Colonic mucosa (tissue), 4 donors: ENCODE results near the gene CFAP58. TPM values are rescaled to one million over a fixed set of nuclear protein-coding genes. Genes with fewer than 3 reads are reported as not detected.

Experiments
- DNase-seq: peaks from one replicate; pipeline ENCODE4 v3.0.0-alpha.2; 2020
- H3K27ac ChIP-seq: fragments of 200-600 bp; one replicate; pipeline ENCODE4 v1.8.0; 2021
- H3K27me3 ChIP-seq: fragments of 200-600 bp; one replicate; pipeline ENCODE4 v1.8.0; 2021
- H3K36me3 ChIP-seq: fragments of 200-600 bp; one replicate; pipeline ENCODE4 v1.8.0; 2021
- H3K4me1 ChIP-seq: fragments of 200-600 bp; one replicate; pipeline ENCODE4 v1.8.0; 2021; ENCODE audit warnings: mild to moderate bottlenecking
- H3K4me3 ChIP-seq: fragments of 200-600 bp; one replicate; pipeline ENCODE4 v1.8.0; 2021
- H3K9ac ChIP-seq, 2 donors: one replicate each; pipeline ENCODE4 v1.7.0; 2013; ENCODE audit warnings: control low read depth in 2 of 2, low read depth in 2 of 2, low read length in 2 of 2
- H3K9me3 ChIP-seq: fragments of 200-600 bp; one replicate; pipeline ENCODE4 v1.8.0; 2021
- CTCF ChIP-seq: fragments of 200-600 bp; IDR thresholded peaks from one replicate; pipeline ENCODE4 v1.8.0; 2022; ENCODE audit warnings: antibody characterized with exemption, mild to moderate bottlenecking
- intact Hi-C: fragments of 100-400 bp; cut with DNase I; formaldehyde crosslinking; loops from one replicate; pipeline ENCODE4 v1.14.1; 2022
- total RNA-seq, 2 donors: library from RNA; stranded (reverse); fragmentation: NEBNext Ultra II Directional in 1 of 2; extraction: Animal tissue kit (Norgen Biotek cat#: 25700) in 1 of 2; gene quantifications; one replicate each; pipeline ENCODE4 v1.2.1, GENCODE V29; 2021
- donor health status: healthy.
- donor health status: DM: no; HTN: no; CAD: no.
- donor health status: DM: no; HTN: no; CAD: no.

CFAP58 gene
- total RNA-seq, 2 donors from 2014 or later = 0.11 TPM; not detected in 1

- Histone ChIP-seq H3K27me3 (no peaks in the 10 kb centered on the region), H3K9ac (no peak overlapping the region), H3K4me1 (no peaks in the 10 kb centered on the region), H3K9me3 (no peaks in the 10 kb centered on the region), H3K36me3 (no peaks in the 10 kb centered on the region), H3K27ac (no peak overlapping the region), H3K4me3 (no peak overlapping the region)
- no peak for DNase-seq
- TF ChIP-seq CTCF = no peak
- intact Hi-C loops = no loop called here
Measured at GRCh38 chr10:104501449-104501848, 147.8 kb downstream of the CFAP58 start.

GRCh38 chr10:104501864-104502579, 148.4 kb downstream of the CFAP58 start:
- Histone ChIP-seq H3K4me3 (no peak overlapping the region), H3K36me3 (no peaks in the 10 kb centered on the region), H3K9ac (no peak overlapping the region), H3K4me1 (no peaks in the 10 kb centered on the region), H3K9me3 (no peaks in the 10 kb centered on the region), H3K27me3 (no peaks in the 10 kb centered on the region), H3K27ac (no peak overlapping the region)
- no peak for TF ChIP-seq CTCF
- intact Hi-C loops = no loop called here
- no peak for DNase-seq

GRCh38 chr10:104502907-104503306, 149.3 kb downstream of the CFAP58 start:
- no peaks in the 10 kb centered on the region for H3K36me3 ChIP-seq
- H3K27me3 ChIP-seq = no peaks in the 10 kb centered on the region
- no peak overlapping the region for H3K4me3 ChIP-seq
- H3K4me1 ChIP-seq = no peaks in the 10 kb centered on the region
- no peak for TF ChIP-seq CTCF
- no peak for DNase-seq
- H3K9ac ChIP-seq = no peak overlapping the region
- H3K27ac ChIP-seq = no peak overlapping the region
- H3K9me3 ChIP-seq = no peaks in the 10 kb centered on the region
- intact Hi-C loops = no loop called here

Other genes with a start within 250 kb of the CFAP58 start
- 1 to 10 TPM; 6.8 to 8.0 TPM for gene SFR1, start 231.7 kb upstream of the CFAP58 start, total RNA-seq
- under 1 TPM; 0.16 to 0.49 TPM for gene CFAP43, start 121.5 kb upstream of the CFAP58 start, total RNA-seq
- gene GSTO1, start 98.9 kb upstream of the CFAP58 start, total RNA-seq = 10 to 100 TPM; 89.9 to 98.0 TPM
- 10 to 100 TPM; 12.8 to 18.9 TPM for gene GSTO2, start 84.6 kb upstream of the CFAP58 start, total RNA-seq
- 1 to 10 TPM; 5.9 to 9.6 TPM for gene ITPRIP, start 15.4 kb upstream of the CFAP58 start, total RNA-seq